Activated naive CD8-positive, alpha-beta T cell treated with anti-CD3 and anti-CD28 coated beads, Interleukin-2, amount 10 ng/mL, durations not matched to agents 7 days and 5 days (primary cell): ENCODE results near the gene SLC25A23. TPM values are rescaled to one million over a fixed set of nuclear protein-coding genes. Genes with fewer than 3 reads are reported as not detected.
"Not testable (repeated sequence)": the region's sequence is repeated elsewhere in the genome, so short reads cannot be mapped to it uniquely, and the experiment has no call there.

Experiments
- ATAC-seq: fragments of 150-1000 bp; cut with Tn5 transposase; one replicate; pipeline ENCODE4 v1.10.0; 2021; ENCODE audit warnings: low read depth, moderate library complexity
- POLR2A ChIA-PET: fragments of 350-600 bp; sonication (Branson Sonifier 250); formaldehyde crosslinking; loops from one replicate; lab custom pipeline; 2021; ENCODE audit warnings: antibody characterized with exemption; lab: Charles Lee
- DNase-seq: peaks from one replicate; pipeline ENCODE4 v3.0.0; 2021
- H3K27ac Mint-ChIP-seq: one replicate; pipeline ENCODE4 v1.8.0; 2022; ENCODE audit warnings: mild to moderate bottlenecking, mixed read lengths
- H3K27me3 Mint-ChIP-seq: one replicate; pipeline ENCODE4 v1.8.0; 2022; ENCODE audit warnings: mild to moderate bottlenecking, moderate library complexity, mixed read lengths
- H3K36me3 Mint-ChIP-seq: one replicate; pipeline ENCODE4 v1.8.0; 2021; ENCODE audit warnings: mild to moderate bottlenecking, mixed read lengths
- H3K4me1 Mint-ChIP-seq: one replicate; pipeline ENCODE4 v1.8.0; 2021; ENCODE audit warnings: mixed read lengths
- H3K4me3 Mint-ChIP-seq: one replicate; pipeline ENCODE4 v1.8.0; 2022; ENCODE audit warnings: mild to moderate bottlenecking, moderate library complexity, mixed read lengths
- H3K9me3 Mint-ChIP-seq: one replicate; pipeline ENCODE4 v1.8.0; 2021; ENCODE audit warnings: mixed read lengths
- total RNA-seq, 2 experiments: library from RNA; stranded (reverse); gene quantifications; one replicate each; pipeline ENCODE4 v1.2.3, GENCODE V29; 2021

SLC25A23 gene
- total RNA-seq, 2 experiments from 2014 or later, result 35.5 to 38.3 TPM

DNA sequence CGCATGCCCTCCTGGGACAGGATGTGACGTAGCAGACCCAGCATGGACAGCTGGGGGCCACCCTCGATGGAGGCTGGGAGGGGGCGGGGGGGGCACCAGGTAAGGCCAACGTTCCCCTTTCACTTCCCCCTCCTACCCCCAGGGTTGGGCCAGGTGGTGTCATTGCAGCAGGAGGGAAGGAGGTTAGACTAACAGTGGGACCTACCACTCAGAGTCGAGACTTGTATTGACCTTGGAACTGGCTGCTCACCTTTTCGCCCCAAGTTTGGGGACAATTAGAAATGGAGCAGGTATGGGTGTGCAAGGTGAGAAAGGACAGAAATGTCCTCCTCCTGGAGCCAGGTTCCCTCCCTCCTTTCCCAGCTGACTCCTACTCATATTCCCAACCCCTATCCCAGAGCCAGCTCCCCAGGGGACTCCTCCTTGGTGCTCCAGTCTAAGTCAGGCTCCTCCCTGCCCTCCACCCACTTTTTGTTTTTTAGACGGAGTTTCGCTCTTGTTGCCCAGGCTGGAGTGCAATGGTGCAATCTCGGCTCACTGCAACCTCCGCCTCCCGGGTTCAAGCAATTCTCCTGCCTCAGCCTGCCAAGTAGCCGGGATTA is 17.4 kb downstream of the SLC25A23 start:
- Mint-ChIP-seq H3K36me3 (peaks cover 8% of the 10 kb centered on the region), H3K4me3 (no peak overlapping the region), H3K27ac (no peak overlapping the region), H3K27me3 (peaks cover 2% of the 10 kb centered on the region), H3K9me3 (no peaks in the 10 kb centered on the region), H3K4me1 (no peaks in the 10 kb centered on the region)
- ATAC-seq, result no peak
- POLR2A ChIA-PET, result no interaction called here
- no peak for DNase-seq

DNA sequence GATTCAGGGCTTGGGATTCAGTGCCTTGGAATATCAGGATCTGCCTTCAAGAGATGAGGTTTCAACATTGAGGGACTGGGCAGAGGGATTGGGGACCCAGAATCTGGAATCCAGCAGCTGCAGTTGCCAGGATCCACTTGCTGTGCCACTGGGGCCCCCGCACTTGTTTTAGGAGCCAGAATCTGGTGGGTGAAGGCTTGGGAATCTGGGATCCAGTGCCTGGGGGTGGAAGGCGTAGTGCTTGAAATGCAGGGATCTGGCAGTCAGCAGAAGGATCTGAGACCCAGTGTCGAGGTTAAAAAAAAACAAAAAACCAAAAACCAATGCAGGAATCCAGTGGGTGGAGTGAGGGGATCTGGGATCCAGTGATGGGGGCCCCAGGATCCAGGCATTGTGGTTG is 18.7 kb downstream of the SLC25A23 start:
- Mint-ChIP-seq H3K4me3 (no peak overlapping the region), H3K36me3 (peaks cover 2% of the 10 kb centered on the region), H3K9me3 (no peaks in the 10 kb centered on the region), H3K27ac (no peak overlapping the region), H3K4me1 (no peaks in the 10 kb centered on the region), H3K27me3 (peaks cover 2% of the 10 kb centered on the region)
- no peak for ATAC-seq
- POLR2A ChIA-PET, result no interaction called here
- DNase-seq, result no peak

DNA sequence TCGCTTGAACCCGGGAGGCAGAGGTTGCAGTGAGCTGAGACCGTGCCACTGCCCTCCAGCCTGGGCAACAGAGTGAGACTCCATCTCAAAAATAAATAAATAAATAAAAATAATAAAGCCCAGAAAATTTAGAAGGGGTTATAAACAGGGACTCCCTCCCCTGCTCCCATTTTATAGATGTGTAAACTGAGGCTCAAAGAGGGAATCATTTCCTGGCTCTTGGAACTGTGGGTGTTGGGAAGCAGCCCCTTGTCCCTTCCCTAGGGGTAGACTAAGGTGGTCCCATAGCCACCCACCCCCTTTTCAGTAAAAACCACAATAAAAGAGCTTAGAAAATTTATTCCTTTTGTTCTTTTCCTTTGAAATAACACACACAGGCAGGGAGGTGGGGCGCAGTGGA is 19.8 kb downstream of the SLC25A23 start:
- H3K36me3 Mint-ChIP-seq, result no peaks in the 10 kb centered on the region
- no peak overlapping the region for H3K4me3 Mint-ChIP-seq
- H3K27ac Mint-ChIP-seq, result no peak overlapping the region
- no peak for DNase-seq
- POLR2A ChIA-PET, result interaction anchor here (0.6 kb wide), 1 partner anchor 45 kb away, joined by 3 read pairs; no protein-coding TSS in a partner anchor
- no peaks in the 10 kb centered on the region for H3K9me3 Mint-ChIP-seq
- no peaks in the 10 kb centered on the region for H3K4me1 Mint-ChIP-seq
- peaks cover 2% of the 10 kb centered on the region for H3K27me3 Mint-ChIP-seq
- no peak for ATAC-seq

DNA sequence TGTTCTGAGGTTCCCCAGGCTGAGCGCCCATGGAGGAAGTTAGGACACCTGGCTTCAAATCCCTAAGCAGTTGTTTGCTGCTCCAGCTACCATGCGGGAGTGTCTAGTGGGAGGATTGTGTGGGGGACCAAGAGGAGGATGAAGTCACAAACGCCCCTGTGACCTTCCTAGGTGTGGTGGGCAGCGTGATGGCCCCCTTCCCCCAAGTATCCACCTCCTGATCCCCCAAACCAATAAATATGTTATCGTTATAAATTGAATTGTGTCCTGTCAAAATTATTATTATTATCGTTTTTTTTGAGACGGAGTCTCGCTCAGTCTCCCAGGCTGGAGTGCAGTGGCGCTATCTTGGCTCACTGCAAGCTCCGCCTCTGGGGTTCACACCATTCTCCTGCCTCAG is 25.9 kb downstream of the SLC25A23 start, which contains the start of gene SLC25A41:
Gene SLC25A41 (minus strand): TSS at position 101 of the 400 bp plus-strand sequence. CDS start 70 bp downstream, at position 31.
- Mint-ChIP-seq H3K4me1 (peaks cover 15% of the 10 kb centered on the region), H3K4me3 (no peak within 1 kb of the TSS), H3K9me3 (no peaks in the 10 kb centered on the region), H3K36me3 (peaks cover 3% of the 10 kb centered on the region), H3K27ac (no peak within 1 kb of the TSS), H3K27me3 (peaks cover 2% of the 10 kb centered on the region)
- POLR2A ChIA-PET, result no interaction called here
- DNase-seq (no peak), ATAC-seq (no peak)

DNA sequence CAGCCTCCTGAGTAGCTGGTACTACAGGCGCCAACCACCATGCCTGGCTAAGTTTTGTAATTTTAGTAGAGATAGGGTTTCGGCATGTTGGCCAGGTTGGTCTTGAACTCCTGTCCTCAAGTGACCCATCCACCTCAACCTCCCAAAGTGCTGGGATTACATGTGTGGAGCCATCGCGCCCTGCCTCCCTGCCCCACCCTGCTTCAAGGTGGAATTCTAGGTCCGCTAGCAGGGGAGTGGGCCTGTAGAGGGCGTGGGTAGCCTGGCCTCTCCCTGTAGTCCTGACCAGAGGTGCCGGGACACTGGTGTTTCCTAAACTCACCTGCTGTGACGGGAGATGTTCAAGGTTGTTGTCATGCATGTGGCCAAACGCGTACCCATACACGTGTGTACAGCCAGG is 26.4 kb downstream of the SLC25A23 start:
- H3K4me3 Mint-ChIP-seq, result no peak overlapping the region
- no peak for ATAC-seq
- H3K9me3 Mint-ChIP-seq, result no peaks in the 10 kb centered on the region
- POLR2A ChIA-PET, result no interaction called here
- DNase-seq, result no peak
- H3K4me1 Mint-ChIP-seq, result peaks cover 15% of the 10 kb centered on the region
- peaks cover 3% of the 10 kb centered on the region for H3K36me3 Mint-ChIP-seq
- H3K27me3 Mint-ChIP-seq, result no peaks in the 10 kb centered on the region
- H3K27ac Mint-ChIP-seq, result no peak overlapping the region

GRCh38 chr19:6431891-6432290 is 27.7 kb downstream of the SLC25A23 start:
- POLR2A ChIA-PET, result interaction anchor here (0.6 kb wide), 1 partner anchor 29 kb away, joined by 4 read pairs; no protein-coding TSS in a partner anchor
- no peak overlapping the region for H3K27ac Mint-ChIP-seq
- no peak overlapping the region for H3K4me3 Mint-ChIP-seq
- ATAC-seq (no peak), DNase-seq (no peak)
- H3K9me3 Mint-ChIP-seq, result no peaks in the 10 kb centered on the region
- H3K36me3 Mint-ChIP-seq, result peaks cover 3% of the 10 kb centered on the region
- H3K27me3 Mint-ChIP-seq, result no peaks in the 10 kb centered on the region
- peaks cover 15% of the 10 kb centered on the region for H3K4me1 Mint-ChIP-seq

GRCh38 chr19:6429419-6430221 is 30.0 kb downstream of the SLC25A23 start:
- H3K36me3 Mint-ChIP-seq, result peaks cover 3% of the 10 kb centered on the region
- POLR2A ChIA-PET, result no interaction called here
- no peaks in the 10 kb centered on the region for H3K27me3 Mint-ChIP-seq
- H3K4me3 Mint-ChIP-seq, result peak overlapping the region; percentile 61
- H3K9me3 Mint-ChIP-seq, result no peaks in the 10 kb centered on the region
- H3K4me1 Mint-ChIP-seq, result peaks cover 20% of the 10 kb centered on the region
- ATAC-seq (no peak), DNase-seq (no peak)
- peak overlapping the region; percentile 30 for H3K27ac Mint-ChIP-seq

DNA sequence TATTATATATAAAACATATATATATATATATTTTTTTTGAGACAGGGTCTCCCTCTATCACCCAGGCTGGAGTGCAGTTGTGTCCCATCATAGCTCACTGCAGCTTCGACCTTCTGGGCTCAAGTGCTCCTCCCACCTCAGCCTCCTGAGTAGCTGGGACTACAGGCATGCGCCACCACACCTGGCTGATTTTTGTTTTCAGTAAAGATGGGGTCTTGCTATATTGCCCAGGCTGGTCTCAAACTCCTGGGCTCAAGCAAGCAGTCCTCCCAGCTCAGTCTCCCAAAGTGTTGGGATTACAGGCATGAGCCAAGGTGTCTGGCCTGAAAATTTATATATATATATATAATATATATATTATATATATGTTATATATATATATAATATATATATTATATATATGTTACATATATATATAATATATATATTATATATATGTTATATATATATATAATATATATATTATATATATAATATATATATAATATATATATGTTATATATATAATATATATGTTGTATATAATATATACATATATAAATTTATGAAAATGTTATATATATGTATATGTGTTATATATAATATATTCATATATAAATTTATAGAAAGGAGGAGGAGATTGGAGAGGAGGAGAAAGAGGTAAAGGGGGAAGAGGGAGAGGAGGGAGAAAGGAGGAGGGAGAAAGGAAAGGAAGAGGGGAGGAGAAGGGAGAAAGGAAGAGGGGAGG is 30.7 kb downstream of the SLC25A23 start:
- H3K9me3 Mint-ChIP-seq, POLR2A ChIA-PET, ATAC-seq, DNase-seq, H3K27me3 Mint-ChIP-seq, H3K36me3 Mint-ChIP-seq: not testable (repeated sequence)
- H3K27ac Mint-ChIP-seq, result peak overlapping the region; percentile 30
- H3K4me3 Mint-ChIP-seq, result peak overlapping the region; percentile 61
- H3K4me1 Mint-ChIP-seq, result peaks cover 20% of the 10 kb centered on the region

DNA sequence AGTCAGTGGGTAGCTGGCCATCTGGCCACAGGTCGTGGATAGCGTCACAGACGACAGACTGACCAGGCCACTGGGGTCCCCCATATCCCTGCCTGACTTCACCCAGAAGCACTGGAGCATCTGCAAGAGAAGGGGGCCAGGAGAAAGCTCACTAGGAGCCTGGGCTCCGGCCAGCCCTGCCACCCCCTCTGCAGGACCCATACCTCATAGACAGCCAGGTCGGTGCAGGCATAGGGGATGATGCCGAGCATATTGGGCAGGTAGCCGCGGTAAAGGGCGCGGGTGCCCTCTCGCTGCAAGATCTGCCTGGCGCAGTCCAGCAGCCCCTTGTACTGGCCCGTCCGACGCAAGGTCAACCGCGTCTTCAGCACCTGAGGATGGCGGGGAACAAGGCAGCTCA is 32.5 kb downstream of the SLC25A23 start:
- ATAC-seq, result no peak
- Mint-ChIP-seq H3K27ac (no peak overlapping the region), H3K27me3 (no peaks in the 10 kb centered on the region), H3K4me1 (peaks cover 33% of the 10 kb centered on the region), H3K9me3 (no peaks in the 10 kb centered on the region), H3K36me3 (peaks cover 8% of the 10 kb centered on the region), H3K4me3 (no peak overlapping the region)
- POLR2A ChIA-PET, result interaction anchor here (1.1 kb wide), 1 partner anchor 32 kb away, joined by 3 read pairs; the partner anchor contains the start of gene SLC25A23
- no peak for DNase-seq

- Mint-ChIP-seq H3K27me3 (no peaks in the 10 kb centered on the region), H3K9me3 (no peaks in the 10 kb centered on the region), H3K36me3 (peaks cover 7% of the 10 kb centered on the region), H3K27ac (peak overlapping the region; percentile 98), H3K4me3 (peak overlapping the region; percentile 79), H3K4me1 (peaks cover 29% of the 10 kb centered on the region)
- POLR2A ChIA-PET, result interaction anchor here (0.6 to 3.8 kb wide), 10 partner anchors 10 to 465 kb away, joined by 3 to 28 read pairs (median 6); partner anchors contain the start of genes ALKBH7, CLPP, DENND1C and GTF2F1
- DNase-seq (no peak), ATAC-seq (no peak)
Observed at GRCh38 chr19:6425732-6426620, 33.6 kb downstream of the SLC25A23 start.

DNA sequence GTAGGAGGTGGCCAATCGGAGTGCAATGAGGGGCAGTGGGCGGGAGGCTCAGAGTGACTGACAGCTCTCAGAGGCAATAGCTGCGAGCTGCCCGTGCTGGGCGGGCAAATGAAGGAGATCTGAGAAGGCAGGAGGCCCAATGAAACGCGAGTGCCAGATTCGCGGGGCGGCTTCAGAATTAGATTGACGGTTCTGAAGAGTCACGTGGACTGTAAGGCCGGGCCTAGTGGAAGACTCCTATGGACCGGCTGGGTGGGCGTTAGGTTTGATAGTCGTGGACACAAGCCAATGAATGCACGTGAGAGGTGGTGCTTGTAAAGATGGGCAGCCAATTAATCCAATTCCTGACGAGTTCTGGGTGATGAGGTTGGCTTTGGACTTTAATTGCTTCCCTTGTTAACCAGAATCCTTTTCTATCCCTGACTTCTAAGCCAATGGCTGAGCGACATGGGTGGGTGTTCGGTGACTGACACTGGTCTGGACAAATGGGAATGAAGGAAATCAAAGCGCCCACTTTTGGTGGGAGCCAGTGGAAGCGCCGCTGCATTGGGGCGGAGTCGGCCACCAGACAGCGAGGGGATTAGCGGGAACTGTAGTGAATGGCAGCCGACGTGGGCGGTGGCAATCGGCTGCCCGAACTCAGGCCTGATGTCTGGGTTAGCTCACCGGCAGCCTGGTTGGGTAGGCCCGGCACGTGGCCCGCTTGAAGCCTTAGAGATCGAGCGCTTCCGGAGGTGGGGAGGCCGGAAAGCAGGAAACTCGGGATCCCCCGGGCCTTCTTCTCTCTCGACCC is 34.5 kb downstream of the SLC25A23 start:
- H3K27me3 Mint-ChIP-seq, result no peaks in the 10 kb centered on the region
- H3K4me3 Mint-ChIP-seq, result peak overlapping the region; percentile 79
- peak overlapping the region; percentile 98 for H3K27ac Mint-ChIP-seq
- H3K9me3 Mint-ChIP-seq, result no peaks in the 10 kb centered on the region
- H3K36me3 Mint-ChIP-seq, result peaks cover 8% of the 10 kb centered on the region
- DNase-seq, result peak; percentile 96
- peaks cover 29% of the 10 kb centered on the region for H3K4me1 Mint-ChIP-seq
- POLR2A ChIA-PET, result interaction anchor here (0.6 to 3.8 kb wide), 17 partner anchors 11 to 1628 kb away, joined by 3 to 28 read pairs (median 6); partner anchors contain the start of genes ALKBH7, CCL25, CLPP and DENND1C
- ATAC-seq, result peak; percentile 85
